GM19238 (cell line): ENCODE results near the gene GNG3.

Experiments
- DNase-seq: peaks from one replicate; pipeline ENCODE4 v3.0.0; 2011; ENCODE audit warnings: low spot score; ENCODE audit not compliant: insufficient read length

GNG3 gene

DNA sequence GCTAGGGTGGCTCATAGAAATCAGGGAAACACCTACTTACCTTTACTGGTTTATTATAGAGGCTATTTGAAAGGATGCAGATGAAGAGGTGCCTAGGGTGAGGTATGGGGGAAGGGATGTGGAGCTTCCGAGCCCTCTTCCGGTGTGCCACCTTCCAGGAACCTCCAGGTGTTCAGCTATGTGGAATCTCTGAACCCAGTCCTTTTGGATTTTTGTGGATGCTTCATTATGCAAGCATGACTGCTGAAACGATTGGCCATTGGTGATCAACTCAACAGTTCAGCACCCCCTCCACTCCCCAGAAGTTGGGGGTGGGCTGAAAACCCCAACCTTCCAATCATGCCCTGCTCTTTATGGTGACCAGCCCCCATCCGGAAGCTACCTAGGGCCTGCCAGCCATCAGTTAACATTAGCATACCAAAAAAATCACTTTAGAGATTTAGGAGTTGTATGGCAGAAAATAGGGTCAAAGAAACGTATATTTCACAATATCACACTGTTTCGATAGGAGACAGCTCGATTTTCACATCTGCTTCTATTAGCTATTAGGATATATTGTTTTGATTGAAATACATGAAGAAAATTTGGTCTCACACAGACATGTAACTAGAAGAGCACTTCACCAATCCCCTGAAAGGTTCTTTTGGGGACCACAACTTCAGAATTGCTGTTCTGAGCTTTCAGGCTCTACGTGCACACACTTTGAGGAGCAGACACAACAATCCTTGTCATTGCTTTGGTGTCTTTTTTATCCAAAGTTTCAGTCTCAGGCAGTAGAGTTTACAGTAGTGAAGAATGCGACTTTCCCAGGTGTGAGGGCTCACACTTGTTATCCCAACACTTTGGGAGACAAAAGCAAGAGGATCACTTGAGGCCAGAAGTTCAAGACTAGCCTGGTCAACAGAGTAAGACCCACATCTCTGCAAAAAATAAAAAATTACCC, 50.6 kb downstream of the GNG3 start:
- no peak for DNase-seq
